Stimulated activated CD8-positive, alpha-beta memory T cell treated with anti-CD3 and anti-CD28 coated beads, Interleukin-7, amount 100 ng/mL, for 24 hours (primary cell): Measurements from ENCODE around the gene IQGAP3.
"Not testable (repeated sequence)": the region's sequence is repeated elsewhere in the genome, so short reads cannot be mapped to it uniquely, and the experiment has no call there.

ENCODE experiments used
- DNase-seq: peaks from one replicate; pipeline ENCODE4 v3.0.0-alpha.2; 2020; ENCODE audit warnings: low read depth

IQGAP3 gene

GRCh38 chr1:156592910-156593660 is 20.7 kb upstream of the IQGAP3 start:
- DNase-seq: no peak

GRCh38 chr1:156592158-156592909 is 20.0 kb upstream of the IQGAP3 start:
- no peak for DNase-seq

GRCh38 chr1:156591432-156592157 is 19.2 kb upstream of the IQGAP3 start, which contains the start of gene NAXE:
Gene NAXE, plus strand, starts transcription at chr1:156591776. Its CDS starts 29 bp downstream, at chr1:156591805.
- DNase-seq: no peak

GRCh38 chr1:156591181-156591431 is 18.7 kb upstream of the IQGAP3 start:
- DNase-seq: no peak

- no peak for DNase-seq
These were observed 18.2 kb upstream of the IQGAP3 start for GRCh38 chr1:156590326-156591180.

GRCh38 chr1:156589546-156589945 is 17.2 kb upstream of the IQGAP3 start:
- no peak for DNase-seq

- not testable (repeated sequence) for DNase-seq
These were observed 15.6 kb upstream of the IQGAP3 start for GRCh38 chr1:156587927-156588326.

- no peak for DNase-seq
These were observed 14.6 kb upstream of the IQGAP3 start for GRCh38 chr1:156586892-156587477.

GRCh38 chr1:156586323-156586722 is 14.0 kb upstream of the IQGAP3 start:
- DNase-seq: no peak

GRCh38 chr1:156584813-156585212 is 12.4 kb upstream of the IQGAP3 start:
- no peak for DNase-seq

GRCh38 chr1:156583821-156584622 is 11.7 kb upstream of the IQGAP3 start:
- peak; percentile 52 for DNase-seq

- no peak for DNase-seq
These were observed 10.1 kb upstream of the IQGAP3 start for GRCh38 chr1:156582388-156583017.

GRCh38 chr1:156581661-156582387 is 9.5 kb upstream of the IQGAP3 start:
- DNase-seq: no peak

GRCh38 chr1:156579472-156579871 is 7.1 kb upstream of the IQGAP3 start, which contains the start of gene TTC24:
Gene TTC24, plus strand, starts transcription at chr1:156579723. Its CDS starts 1,642 bp downstream, at chr1:156581365.
- no peak for DNase-seq

- DNase-seq: no peak
These were observed 5.7 kb upstream of the IQGAP3 start for GRCh38 chr1:156578055-156578454.

- DNase-seq: no peak
These were observed 5.2 kb upstream of the IQGAP3 start for GRCh38 chr1:156577550-156577949.

- DNase-seq: no peak
These were observed 1.8 kb upstream of the IQGAP3 start for GRCh38 chr1:156574039-156574633.

GRCh38 chr1:156572663-156573018 is 276 bp upstream of the IQGAP3 start:
- DNase-seq: no peak

- no peak for DNase-seq
These were observed 1.0 kb downstream of the IQGAP3 start for GRCh38 chr1:156571261-156571852.
